Fibroblast of lung (primary cell): Measurements from ENCODE around the gene NKX2-1.

ENCODE experiments used
- EZH2 ChIP-seq: IDR thresholded peaks from 2 replicates; pipeline ENCODE4 v1.5.1; 2012; ENCODE audit warnings: low read length, control low read depth, mild to moderate bottlenecking; ENCODE audit errors: missing control alignments
- TF ChIP-seq, protein P1 (sequence below), 2 donors: IDR thresholded peaks in 1 of 2; conservative IDR thresholded peaks in 1 of 2; 1 replicate in 1 of 2; 2 replicates in 1 of 2; pipeline ENCODE4 v1.5.1; 2011 to 2012; ENCODE audit warnings: low read length in 2 of 2, control low read depth in 1 of 2, inconsistent platforms in 1 of 2, low read depth in 1 of 2, mild to moderate bottlenecking in 1 of 2

DNA sequence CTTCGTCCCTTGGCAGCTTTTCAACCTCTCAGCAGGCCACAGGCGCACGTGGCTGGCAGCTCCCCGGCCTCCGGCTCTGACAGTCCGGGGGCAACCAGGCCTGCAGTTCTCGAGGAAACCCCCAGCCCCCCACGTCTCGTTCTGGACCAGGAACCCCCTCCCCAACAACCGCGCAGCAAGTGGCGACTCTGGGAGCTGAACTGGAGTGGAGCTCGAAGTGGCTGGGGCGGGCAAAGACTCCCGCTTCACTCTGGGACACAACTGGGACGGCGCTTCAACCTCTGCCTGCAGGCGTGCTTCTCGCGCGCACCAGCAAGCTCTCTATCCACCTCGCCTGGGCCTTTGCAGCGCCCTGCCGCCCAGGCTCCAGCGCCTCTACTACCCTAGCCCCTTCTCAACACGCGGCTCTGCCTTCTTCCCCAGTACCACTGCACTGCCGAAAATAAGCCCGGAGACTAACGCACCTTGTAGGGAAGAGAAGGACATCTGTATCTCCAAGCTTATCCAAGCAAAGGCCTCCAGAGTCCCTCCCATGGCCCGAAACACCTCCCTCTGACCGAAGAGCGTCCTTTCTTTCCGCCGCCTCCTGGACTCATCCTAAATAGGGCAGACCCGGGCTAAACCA lies 2.4 kb upstream of the NKX2-1 start:
- TF ChIP-seq, protein P1, sequence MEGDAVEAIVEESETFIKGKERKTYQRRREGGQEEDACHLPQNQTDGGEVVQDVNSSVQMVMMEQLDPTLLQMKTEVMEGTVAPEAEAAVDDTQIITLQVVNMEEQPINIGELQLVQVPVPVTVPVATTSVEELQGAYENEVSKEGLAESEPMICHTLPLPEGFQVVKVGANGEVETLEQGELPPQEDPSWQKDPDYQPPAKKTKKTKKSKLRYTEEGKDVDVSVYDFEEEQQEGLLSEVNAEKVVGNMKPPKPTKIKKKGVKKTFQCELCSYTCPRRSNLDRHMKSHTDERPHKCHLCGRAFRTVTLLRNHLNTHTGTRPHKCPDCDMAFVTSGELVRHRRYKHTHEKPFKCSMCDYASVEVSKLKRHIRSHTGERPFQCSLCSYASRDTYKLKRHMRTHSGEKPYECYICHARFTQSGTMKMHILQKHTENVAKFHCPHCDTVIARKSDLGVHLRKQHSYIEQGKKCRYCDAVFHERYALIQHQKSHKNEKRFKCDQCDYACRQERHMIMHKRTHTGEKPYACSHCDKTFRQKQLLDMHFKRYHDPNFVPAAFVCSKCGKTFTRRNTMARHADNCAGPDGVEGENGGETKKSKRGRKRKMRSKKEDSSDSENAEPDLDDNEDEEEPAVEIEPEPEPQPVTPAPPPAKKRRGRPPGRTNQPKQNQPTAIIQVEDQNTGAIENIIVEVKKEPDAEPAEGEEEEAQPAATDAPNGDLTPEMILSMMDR (conservative IDR thresholded peaks at IDR 0.05 in 1 of 2, IDR thresholded peaks at IDR 0.05 in 1 of 2; ENCODE audit: low read depth in 1 of 2, low read length in 2 of 2): no peak
- no peak for TF ChIP-seq EZH2
